Gastrocnemius medialis (tissue), 4 donors: ENCODE measurements around the gene APLP2.

ENCODE experiments used
- POLR2A ChIP-seq, 2 donors: fragments of 450-650 bp; IDR thresholded peaks; one replicate each; pipeline ENCODE4 v1.6.1; 2017; ENCODE audit warnings: antibody characterized with exemption in 2 of 2, mild to moderate bottlenecking in 2 of 2, moderate library complexity in 2 of 2
- TF ChIP-seq, protein P1 (sequence below), 5 experiments: fragments of 450-650 bp in 3 of 5; fragments of 200-600 bp in 2 of 5; sonication (generic) in 2 of 5; IDR thresholded peaks in 4 of 5; conservative IDR thresholded peaks in 1 of 5; 1 replicate in 4 of 5; 2 replicates in 1 of 5; pipeline ENCODE4 v1.5.1; 2016 to 2019; ENCODE audit warnings: antibody characterized with exemption in 5 of 5, mild to moderate bottlenecking in 3 of 5, moderate library complexity in 3 of 5

DNA sequence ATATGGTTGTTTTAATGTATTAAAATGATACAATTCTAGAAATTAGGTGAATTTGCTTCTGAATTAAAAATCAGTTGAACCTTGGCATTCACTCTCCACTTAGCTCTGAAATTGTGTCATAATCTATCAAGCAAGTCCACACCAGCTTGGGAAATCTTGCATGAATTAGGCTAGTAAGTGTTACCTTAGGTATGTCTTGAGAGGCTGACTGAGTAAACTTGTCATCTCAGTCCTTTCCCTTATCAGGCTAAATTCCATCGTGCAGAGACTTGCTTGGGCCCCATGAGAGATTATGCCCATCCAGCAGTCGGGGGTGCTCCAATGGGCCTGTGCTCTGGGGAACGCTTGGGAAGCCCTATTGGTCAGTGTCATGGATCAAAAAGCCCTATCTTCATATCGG lies 55.9 kb downstream of the APLP2 start:
- TF ChIP-seq, protein P1, sequence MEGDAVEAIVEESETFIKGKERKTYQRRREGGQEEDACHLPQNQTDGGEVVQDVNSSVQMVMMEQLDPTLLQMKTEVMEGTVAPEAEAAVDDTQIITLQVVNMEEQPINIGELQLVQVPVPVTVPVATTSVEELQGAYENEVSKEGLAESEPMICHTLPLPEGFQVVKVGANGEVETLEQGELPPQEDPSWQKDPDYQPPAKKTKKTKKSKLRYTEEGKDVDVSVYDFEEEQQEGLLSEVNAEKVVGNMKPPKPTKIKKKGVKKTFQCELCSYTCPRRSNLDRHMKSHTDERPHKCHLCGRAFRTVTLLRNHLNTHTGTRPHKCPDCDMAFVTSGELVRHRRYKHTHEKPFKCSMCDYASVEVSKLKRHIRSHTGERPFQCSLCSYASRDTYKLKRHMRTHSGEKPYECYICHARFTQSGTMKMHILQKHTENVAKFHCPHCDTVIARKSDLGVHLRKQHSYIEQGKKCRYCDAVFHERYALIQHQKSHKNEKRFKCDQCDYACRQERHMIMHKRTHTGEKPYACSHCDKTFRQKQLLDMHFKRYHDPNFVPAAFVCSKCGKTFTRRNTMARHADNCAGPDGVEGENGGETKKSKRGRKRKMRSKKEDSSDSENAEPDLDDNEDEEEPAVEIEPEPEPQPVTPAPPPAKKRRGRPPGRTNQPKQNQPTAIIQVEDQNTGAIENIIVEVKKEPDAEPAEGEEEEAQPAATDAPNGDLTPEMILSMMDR (IDR thresholded peaks at IDR 0.05 in 4 of 5, conservative IDR thresholded peaks at IDR 0.05 in 1 of 5) = no peak
- TF ChIP-seq POLR2A (IDR thresholded peaks at IDR 0.05) = no peak
